HepG2 (cell line): ENCODE measurements around the gene TRMT6. TPM values are rescaled to one million over a fixed set of nuclear protein-coding genes. Genes with fewer than 3 reads are reported as not detected.

Experiments
- ATAC-seq: fragments of 200-7000 bp; cut with Tn5 transposase; 3 replicates; pipeline ENCODE4 v1.9.1; 2020; ENCODE audit warnings: mild to moderate bottlenecking, moderate library complexity
- BruUV-seq: library from RNA; stranded (reverse); fragments of 400-500 nt; replicated peaks from 2 replicates; lab custom pipeline; 2021; lab: Mats Ljungman, UMichigan
- CTCF ChIA-PET: fragments of 300-600 bp; formaldehyde crosslinking; extraction: SDS; loops from one replicate; lab custom pipeline; 2021; ENCODE audit warnings: low total read pairs, inconsistent platforms, low intra/inter-chr PET ratio; lab: Yijun Ruan, JAX
- POLR2A ChIA-PET: fragments of 350-600 bp; sonication (Branson Sonifier 250); formaldehyde crosslinking; loops from one replicate; lab custom pipeline; 2020; ENCODE audit warnings: antibody characterized with exemption, inconsistent platforms; lab: Yijun Ruan, JAX
- DNase-seq: peaks from one replicate; pipeline ENCODE4 v3.0.0-alpha.2; 2015; ENCODE audit warnings: low spot score
- FAIRE-seq: peaks from 3 replicates; lab custom pipeline; 2011; peaks lifted over from hg19 to GRCh38; lab: Jason Lieb, UNC
- H2AFZ ChIP-seq: one replicate; pipeline ENCODE4 v1.6.1; 2011; ENCODE audit warnings: low read length, inconsistent platforms
- H3K27ac ChIP-seq: fragments of 300-600 bp; 3 replicates; pipeline ENCODE4 v1.8.0; 2011; ENCODE audit warnings: mixed run types, mild to moderate bottlenecking, mixed read lengths, low read length, inconsistent platforms; ENCODE audit not compliant: insufficient read depth; ENCODE audit errors: extremely low read length
- H3K27me3 ChIP-seq, 2 experiments: fragments of 200-600 bp in 1 of 2; 2 replicates in 1 of 2; 3 replicates in 1 of 2; pipeline versions ENCODE4 v1.6.0 to v1.8.0; 2011; ENCODE audit warnings: low read length in 2 of 2, mild to moderate bottlenecking in 2 of 2, moderate library complexity in 2 of 2, inconsistent platforms in 1 of 2; ENCODE audit not compliant: insufficient read depth in 2 of 2, control insufficient read depth in 1 of 2
- H3K36me3 ChIP-seq, 2 experiments: fragments of 200-600 bp in 1 of 2; replicated peaks in 1 of 2; 2 replicates in 1 of 2; 3 replicates in 1 of 2; pipeline versions ENCODE4 v1.5.1 to v1.8.0; 2011; ENCODE audit warnings: low read length in 2 of 2, inconsistent platforms in 1 of 2; ENCODE audit not compliant: insufficient read depth in 2 of 2, control insufficient read depth in 1 of 2
- H3K4me1 ChIP-seq: 2 replicates; pipeline ENCODE4 v1.5.1; 2012; ENCODE audit warnings: low read length, inconsistent platforms; ENCODE audit not compliant: insufficient read depth
- H3K4me2 ChIP-seq: 2 replicates; pipeline ENCODE4 v1.6.0; 2011; ENCODE audit warnings: low read depth, low read length, inconsistent platforms
- H3K4me3 ChIP-seq, 3 experiments: fragments of 200-600 bp in 1 of 3; sonication (generic), shearing (Covaris generic) in 1 of 3; replicated peaks in 1 of 3; 2 replicates each; pipeline ENCODE4 v1.5.1; 2011 to 2016; ENCODE audit warnings: low read length in 3 of 3, inconsistent platforms in 2 of 3, low read depth in 2 of 3, mild to moderate bottlenecking in 2 of 3, control low read depth in 1 of 3, mixed read lengths in 1 of 3; ENCODE audit not compliant: insufficient read depth in 1 of 3
- H3K79me2 ChIP-seq: one replicate; pipeline ENCODE4 v1.6.1; 2011; ENCODE audit warnings: low read length, inconsistent platforms; ENCODE audit not compliant: insufficient read depth
- H3K9ac ChIP-seq: 2 replicates; pipeline ENCODE4 v1.6.0; 2011; ENCODE audit warnings: mild to moderate bottlenecking, low read depth, low read length, inconsistent platforms; ENCODE audit not compliant: insufficient read depth
- H3K9me3 ChIP-seq: 2 replicates; pipeline ENCODE4 v1.5.1; 2012; ENCODE audit warnings: mild to moderate bottlenecking, low read length
- H4K20me1 ChIP-seq: 2 replicates; pipeline ENCODE4 v1.6.0; 2011; ENCODE audit warnings: inconsistent platforms, mild to moderate bottlenecking, low read length, moderate library complexity; ENCODE audit not compliant: insufficient read depth
- CEBPG ChIP-seq: IDR thresholded peaks from 2 replicates; pipeline ENCODE4 v1.6.1; 2016
- ETS1 ChIP-seq: sonication (generic); formaldehyde crosslinking; IDR thresholded peaks from 2 replicates; pipeline ENCODE4 v1.4.0; 2020; ENCODE audit warnings: missing genetic modification reagents
- NFYC ChIP-seq: IDR thresholded peaks from 2 replicates; pipeline ENCODE4 v1.6.1; 2016; ENCODE audit warnings: missing genetic modification reagents, missing compliant biosample characterization
- ZNF329 ChIP-seq: sonication (generic); formaldehyde crosslinking; IDR thresholded peaks from 2 replicates; pipeline ENCODE4 v1.9.0; 2021; ENCODE audit warnings: low read depth, mild to moderate bottlenecking, missing genetic modification reagents
- ZNF598 ChIP-seq: sonication (generic); formaldehyde crosslinking; IDR thresholded peaks from 2 replicates; pipeline ENCODE4 v1.5.1; 2020; ENCODE audit warnings: mild to moderate bottlenecking, missing genetic modification reagents, borderline replicate concordance
- ZNF772 ChIP-seq: sonication (generic); formaldehyde crosslinking; IDR thresholded peaks from 2 replicates; pipeline ENCODE4 v1.5.0; 2020; ENCODE audit warnings: mild to moderate bottlenecking, missing genetic modification reagents
- ZNF839 ChIP-seq: sonication (generic); formaldehyde crosslinking; IDR thresholded peaks from 2 replicates; pipeline ENCODE4 v1.4.0; 2020; ENCODE audit warnings: missing genetic modification reagents, mild to moderate bottlenecking, borderline replicate concordance
- WGBS: methylation state at CpG from one replicate; pipeline ENCODE4 v1.1.6; 2017; ENCODE audit warnings: low lambda C conversion rate; 5-methylcytosine and 5-hydroxymethylcytosine counted together
- in situ Hi-C: cut with HindIII; loops from 2 replicates; pipeline ENCODE4 v1.10.0; 2017; ENCODE audit warnings: low pct_unique_long_range_greater_than_20kb; ENCODE audit not compliant: extremely low pct_ligation_motif_present
- intact Hi-C: fragments of 100-400 bp; cut with micrococcal nuclease; formaldehyde crosslinking; loops from one replicate; pipeline ENCODE4 v1.10.0; 2022; ENCODE audit not compliant: unreplicated experiment
- polyA plus RNA-seq, 8 experiments: library from polyadenylated mRNA; depleted of rRNA in 3 of 8; stranded (reverse) in 7 of 8; unstranded in 1 of 8; fragments of >200 nt; fragmentation: Illumina TruSeq in 4 of 8; extraction: Trizol in 4 of 8; gene quantifications; 2 replicates each; pipeline versions ENCODE4 v1.2.1 to v1.2.3, GENCODE V29; 2011 to 2016; ENCODE audit warnings: low read depth in 4 of 8, missing spikeins in 1 of 8, mixed read lengths in 1 of 8; ENCODE audit not compliant: insufficient read depth in 1 of 8
- total RNA-seq, 5 experiments: library from RNA; depleted of rRNA; stranded (reverse); fragments of >200 nt; fragmentation: Illumina TruSeq; extraction: Trizol; gene quantifications; 2 replicates each; pipeline ENCODE4 v1.2.3, GENCODE V29; 2016; ENCODE audit warnings: low read depth in 1 of 5
- TF ChIP-seq, protein P1 (sequence below): sonication (generic); formaldehyde crosslinking; IDR thresholded peaks from 2 replicates; pipeline ENCODE4 v1.4.0; 2020; ENCODE audit warnings: mild to moderate bottlenecking, missing genetic modification reagents
- TF ChIP-seq, protein P2 (sequence below): sonication (generic); formaldehyde crosslinking; IDR thresholded peaks from 2 replicates; pipeline ENCODE4 v1.8.1; 2023; ENCODE audit warnings: mild to moderate bottlenecking, inconsistent platforms, moderate library complexity, missing genetic modification reagents, borderline replicate concordance

The TRMT6 gene
- total and polyA plus RNA-seq, 2 of the 13 experiments (the other 11 are each of a cell fraction or from before 2014, with no cell fraction given), result 10.5 to 37.8 TPM

GRCh38 chr20:5987383-5987782 lies 37.0 kb upstream of the TRMT6 start:
- in situ Hi-C loops (no loop called here), intact Hi-C loops (no loop called here)
- Histone ChIP-seq H3K4me3 (no peak overlapping the region), H3K4me2 (no peak overlapping the region), H3K9ac (no peak overlapping the region), H3K27me3 (no peaks in the 10 kb centered on the region), H2AFZ (no peak overlapping the region), H4K20me1 (no peaks in the 10 kb centered on the region), H3K27ac (no peak overlapping the region), H3K4me1 (no peaks in the 10 kb centered on the region), H3K36me3 (peaks cover 12 to 74% of the 10 kb centered on the region in 2 experiments), H3K79me2 (no peaks in the 10 kb centered on the region), H3K9me3 (no peaks in the 10 kb centered on the region)
- ChIA-PET POLR2A (interaction anchor here (1.0 kb wide), 1 partner anchor 21 kb away, joined by 3 read pairs; no protein-coding TSS in a partner anchor), CTCF (no interaction called here)
- WGBS, result 94% methylated on average over 2 of the region's 2 CpGs
- ATAC-seq (no peak), DNase-seq (no peak), FAIRE-seq (no peak)
- BruUV-seq, result no TSS peak
- no peak for TF ChIP-seq ZNF329 (CRISPR knock-in tag)
- no peak for TF ChIP-seq ZNF772
- no peak for TF ChIP-seq ZNF839 (CRISPR knock-in tag)
- no peak for TF ChIP-seq ETS1
- TF ChIP-seq, protein P1, sequence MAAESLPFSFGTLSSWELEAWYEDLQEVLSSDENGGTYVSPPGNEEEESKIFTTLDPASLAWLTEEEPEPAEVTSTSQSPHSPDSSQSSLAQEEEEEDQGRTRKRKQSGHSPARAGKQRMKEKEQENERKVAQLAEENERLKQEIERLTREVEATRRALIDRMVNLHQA (CRISPR knock-in tag), result no peak
- TF ChIP-seq, protein P2, sequence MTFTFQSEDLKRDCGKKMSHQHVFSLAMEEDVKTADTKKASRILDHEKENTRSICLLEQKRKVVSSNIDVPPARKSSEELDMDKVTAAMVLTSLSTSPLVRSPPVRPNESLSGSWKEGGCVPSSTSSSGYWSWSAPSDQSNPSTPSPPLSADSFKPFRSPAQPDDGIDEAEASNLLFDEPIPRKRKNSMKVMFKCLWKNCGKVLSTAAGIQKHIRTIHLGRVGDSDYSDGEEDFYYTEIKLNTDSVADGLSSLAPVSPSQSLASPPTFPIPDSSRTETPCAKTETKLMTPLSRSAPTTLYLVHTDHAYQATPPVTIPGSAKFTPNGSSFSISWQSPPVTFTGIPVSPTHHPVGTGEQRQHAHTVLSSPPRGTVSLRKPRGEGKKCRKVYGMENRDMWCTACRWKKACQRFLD, result no peak
- no peak for TF ChIP-seq ZNF598 (CRISPR knock-in tag)
- TF ChIP-seq CEBPG (CRISPR knock-in tag), result no peak
- TF ChIP-seq NFYC (CRISPR knock-in tag), result no peak
